ENCODE data around the gene ZNF708. TPM values are rescaled to one million over a fixed set of nuclear protein-coding genes. Genes with fewer than 3 reads are reported as not detected.
A peak's percentile ranks its signal among the peaks of the same experiment; 100 is the strongest.
"Not testable (repeated sequence)": the region's sequence is repeated elsewhere in the genome, so short reads cannot be mapped to it uniquely, and the experiment has no call there.

Gene ZNF708
- total RNA-seq, 1 experiment from 2014 or later: 4.8 TPM

DNA sequence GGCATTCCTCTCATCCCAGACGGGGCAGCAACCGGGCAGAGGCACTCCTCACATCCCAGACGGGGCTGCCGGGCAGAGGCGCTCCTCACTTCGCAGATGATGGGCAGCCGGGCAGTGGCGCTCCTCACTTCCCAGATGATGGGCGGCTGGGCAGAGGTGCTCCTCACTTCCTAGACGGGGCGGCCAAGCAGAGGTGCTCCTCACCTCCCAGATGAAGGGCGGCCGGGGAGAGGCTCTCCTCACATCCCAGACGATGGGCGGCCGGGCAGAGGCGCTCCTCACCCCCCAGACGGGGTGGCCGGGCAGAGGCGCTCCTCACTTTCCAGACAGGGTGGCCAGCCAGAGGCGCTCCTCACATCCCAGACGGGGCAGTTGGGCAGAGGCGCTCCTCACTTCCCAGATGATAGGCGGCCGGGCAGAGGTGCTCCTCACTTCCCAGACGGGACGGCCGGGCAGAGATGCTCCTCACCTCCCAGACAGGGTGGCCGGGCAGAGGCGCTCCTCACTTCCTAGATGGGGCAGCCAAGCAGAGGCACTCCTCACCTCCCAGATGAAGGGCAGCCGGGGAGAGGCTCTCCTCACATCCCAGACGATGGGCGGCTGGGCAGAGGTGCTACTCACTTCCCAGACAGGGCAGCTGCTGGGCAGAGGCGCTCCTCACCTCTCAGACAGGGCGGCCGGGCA lies 68.9 kb downstream of the ZNF708 start:
- no peak for DNase-seq (ENCODE audit: low read depth)

GRCh38 chr19:21259421-21260124 lies 69.6 kb downstream of the ZNF708 start:
- DNase-seq (ENCODE audit: low read depth): not testable (repeated sequence)

- DNase-seq (ENCODE audit: low read depth): peak; percentile 6
Observed at GRCh38 chr19:21256722-21257121, 72.5 kb downstream of the ZNF708 start.

Other genes with a start within 250 kb of the ZNF708 start
- gene ZNF714, start 247.2 kb downstream of the ZNF708 start, total RNA-seq (2014; rRNA removed; shearing (Covaris generic)): 20.4 and 20.9 TPM in 2 replicates
- 3.8 and 4.0 TPM in 2 replicates for gene ZNF431, start 187.4 kb downstream of the ZNF708 start, total RNA-seq (2014; rRNA removed; shearing (Covaris generic))
- gene ZNF738, start 29.6 kb upstream of the ZNF708 start, total RNA-seq (2014; rRNA removed; shearing (Covaris generic)): 11.3 and 11.9 TPM in 2 replicates
- gene ZNF493, start 67.7 kb upstream of the ZNF708 start, total RNA-seq (2014; rRNA removed; shearing (Covaris generic)): 5.1 and 6.6 TPM in 2 replicates
- gene ZNF429, start 176.2 kb upstream of the ZNF708 start, total RNA-seq (2014; rRNA removed; shearing (Covaris generic)): 8.1 and 9.6 TPM in 2 replicates